GM12864 (cell line): ENCODE measurements around the gene GCDH.
"Not testable (repeated sequence)": the region's sequence is repeated elsewhere in the genome, so short reads cannot be mapped to it uniquely, and the experiment has no call there.

Source experiments
- DNase-seq: peaks from one replicate; pipeline ENCODE4 v3.0.0-alpha.2; 2011; ENCODE audit warnings: low read depth
- H3K4me3 ChIP-seq: 2 replicates; pipeline ENCODE4 v1.5.1; 2011; ENCODE audit warnings: mild to moderate bottlenecking, low read depth, low read length, control low read depth
- CTCF ChIP-seq: IDR thresholded peaks from 2 replicates; pipeline ENCODE4 v1.5.1; 2011; ENCODE audit warnings: low read depth, mild to moderate bottlenecking, moderate library complexity, low read length, control low read depth, inconsistent platforms; ENCODE audit errors: missing control alignments

GCDH gene

GRCh38 chr19:12885749-12886650, 5.0 kb upstream of the GCDH start:
- no peak for TF ChIP-seq CTCF
- peak overlapping the region; percentile 49 for H3K4me3 ChIP-seq

GRCh38 chr19:12886651-12886968, 4.3 kb upstream of the GCDH start:
- no peak for TF ChIP-seq CTCF
- H3K4me3 ChIP-seq: no peak overlapping the region
- no peak for DNase-seq

More at GRCh38 chr19:12885749-12886650, 5.0 kb upstream of the GCDH start:
- no peak for DNase-seq

GRCh38 chr19:12886969-12887747, 3.8 kb upstream of the GCDH start, which contains the start of gene KLF1:
Gene KLF1, minus strand, starts transcription at chr19:12887201. Its CDS starts 61 bp downstream, at chr19:12887140.
- no peak within 1 kb of the TSS for H3K4me3 ChIP-seq
- TF ChIP-seq CTCF: no peak
- no peak for DNase-seq

- H3K4me3 ChIP-seq: no peak overlapping the region
- no peak for DNase-seq
- no peak for TF ChIP-seq CTCF
These were observed 2.9 kb upstream of the GCDH start for GRCh38 chr19:12888006-12888603.

GRCh38 chr19:12890299-12890786, 617 bp upstream of the GCDH start:
- H3K4me3 ChIP-seq: peak overlapping the region; percentile 42
- DNase-seq: not testable (repeated sequence)

- DNase-seq: no peak
- H3K4me3 ChIP-seq: peak overlapping the region; percentile 77
- no peak for TF ChIP-seq CTCF
These were observed 627 bp downstream of the GCDH start for GRCh38 chr19:12891553-12892021.

GRCh38 chr19:12893582-12893981, 2.6 kb downstream of the GCDH start:
- no peak for TF ChIP-seq CTCF
- no peak for DNase-seq
- H3K4me3 ChIP-seq: no peak overlapping the region
